ENCODE measurements around the gene STUB1.

DNA sequence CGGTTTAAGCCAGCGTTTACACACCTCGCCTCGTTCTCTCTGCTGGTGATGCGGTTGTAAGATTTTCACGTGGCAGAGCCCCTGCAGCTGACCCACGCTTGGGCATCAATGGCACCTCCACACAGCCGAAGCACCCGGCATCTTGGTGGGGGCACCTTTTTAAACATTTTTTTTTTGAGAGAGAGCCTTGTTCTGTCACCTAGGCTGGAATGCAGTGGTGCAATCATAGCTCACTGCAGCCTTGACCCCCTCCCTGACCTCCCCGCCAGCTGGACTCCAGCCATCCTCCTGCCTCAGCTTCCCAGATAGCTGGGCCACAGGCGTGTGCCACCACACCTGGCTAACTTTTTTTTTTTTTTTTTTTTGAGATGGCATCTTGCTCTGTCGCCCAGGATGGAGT lies 26.2 kb upstream of the STUB1 start:
- no peak for TF ChIP-seq BHLHE40 (IDR thresholded peaks at IDR 0.05; ENCODE audit: borderline replicate concordance in 1 of 2, low read depth in 2 of 2, low read length in 1 of 2)
- TF ChIP-seq CTCF (IDR thresholded peaks at IDR 0.05 in 2 of 3, conservative IDR thresholded peaks at IDR 0.05 in 1 of 3; ENCODE audit: control insufficient read depth in 2 of 3, extremely low read depth in 1 of 3, insufficient read depth in 1 of 3, low read depth in 3 of 3, low read length in 3 of 3), result no peak
- TF ChIP-seq, protein P1, sequence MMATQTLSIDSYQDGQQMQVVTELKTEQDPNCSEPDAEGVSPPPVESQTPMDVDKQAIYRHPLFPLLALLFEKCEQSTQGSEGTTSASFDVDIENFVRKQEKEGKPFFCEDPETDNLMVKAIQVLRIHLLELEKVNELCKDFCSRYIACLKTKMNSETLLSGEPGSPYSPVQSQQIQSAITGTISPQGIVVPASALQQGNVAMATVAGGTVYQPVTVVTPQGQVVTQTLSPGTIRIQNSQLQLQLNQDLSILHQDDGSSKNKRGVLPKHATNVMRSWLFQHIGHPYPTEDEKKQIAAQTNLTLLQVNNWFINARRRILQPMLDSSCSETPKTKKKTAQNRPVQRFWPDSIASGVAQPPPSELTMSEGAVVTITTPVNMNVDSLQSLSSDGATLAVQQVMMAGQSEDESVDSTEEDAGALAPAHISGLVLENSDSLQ (IDR thresholded peaks at IDR 0.05), result no peak
- no peak for TF ChIP-seq JUND (IDR thresholded peaks at IDR 0.05; ENCODE audit: low read depth, low read length)
- no peak for TF ChIP-seq EP300 (IDR thresholded peaks at IDR 0.05; ENCODE audit: borderline replicate concordance in 1 of 2, control insufficient read depth in 1 of 2, low read depth in 2 of 2, low read length in 2 of 2)
- TF ChIP-seq TARDBP (IDR thresholded peaks at IDR 0.05; ENCODE audit: borderline replicate concordance), result no peak
- no peak for TF ChIP-seq EED (IDR thresholded peaks at IDR 0.05; ENCODE audit: low read depth)
- TF ChIP-seq KLF5 (IDR thresholded peaks at IDR 0.05; ENCODE audit: partially characterized antibody), result no peak
- TF ChIP-seq POLR2A (IDR thresholded peaks at IDR 0.05; ENCODE audit: low read depth, low read length), result no peak
- TF ChIP-seq FOXM1 (IDR thresholded peaks at IDR 0.05; ENCODE audit: low read depth, low read length), result no peak
- TF ChIP-seq GABPA (IDR thresholded peaks at IDR 0.05; ENCODE audit: low read depth), result no peak
- no peak for TF ChIP-seq ETV6 (conservative IDR thresholded peaks at IDR 0.05 in 1 of 2, IDR thresholded peaks at IDR 0.05 in 1 of 2; ENCODE audit: borderline replicate concordance in 1 of 2, low read depth in 1 of 2)
- TF ChIP-seq POLR2AphosphoS5 (IDR thresholded peaks at IDR 0.05; ENCODE audit: low read length), result no peak
